HCT116 (cell line): ENCODE measurements around the gene CAPN15. TPM values are rescaled to one million over a fixed set of nuclear protein-coding genes. Genes with fewer than 3 reads are reported as not detected.

Experiments
- ATAC-seq: fragments of 200-7000 bp; cut with Tn5 transposase; 2 replicates; pipeline ENCODE4 v1.9.1; 2020; ENCODE audit warnings: mild to moderate bottlenecking, moderate library complexity
- BruUV-seq: library from RNA; stranded (reverse); fragments of 400-500 nt; replicated peaks from 2 replicates; lab custom pipeline; 2021; lab: Mats Ljungman, UMichigan
- CTCF ChIA-PET: fragments of 300-600 bp; sonication (Branson Sonifier 250); formaldehyde crosslinking; loops from one replicate; lab custom pipeline; 2021; ENCODE audit warnings: antibody characterized with exemption; lab: Charles Lee
- POLR2A ChIA-PET: fragments of 300-600, 350-600 bp; sonication (Branson Sonifier 250); formaldehyde crosslinking; loops from one replicate; lab custom pipeline; 2021; ENCODE audit warnings: antibody characterized with exemption; lab: Charles Lee
- RAD21 ChIA-PET, 2 experiments: fragments of 300-600 bp; sonication (Branson Sonifier 250); formaldehyde crosslinking; loops; one replicate each; lab custom pipeline; 2023; ENCODE audit warnings: low total read pairs in 2 of 2; ENCODE audit not compliant: uncharacterized antibody in 2 of 2, unreplicated experiment in 2 of 2, low non-redundant PET in 1 of 2; lab: Charles Lee
- DNase-seq: peaks from one replicate; pipeline ENCODE4 v3.0.0-alpha.2; 2010; ENCODE audit warnings: low read depth, low spot score
- H2AFZ ChIP-seq: fragments of 200-600 bp; shearing (Covaris generic), sonication (generic); 2 replicates; pipeline ENCODE4 v1.6.1; 2017; ENCODE audit warnings: low read depth, mixed run types, mixed read lengths, antibody characterized with exemption, low read length; ENCODE audit not compliant: poor library complexity, severe bottlenecking
- H3K27ac ChIP-seq: 2 replicates; pipeline ENCODE4 v1.5.1; 2012; ENCODE audit warnings: low read depth, low read length
- H3K27me3 ChIP-seq: fragments of 200-600 bp; sonication (generic); 2 replicates; pipeline ENCODE4 v1.6.1; 2016; ENCODE audit warnings: mixed run types, low read length, mixed read lengths; ENCODE audit not compliant: insufficient read depth
- H3K36me3 ChIP-seq, 2 experiments: fragments of 200-500 bp in 1 of 2; fragments of 200-600 bp in 1 of 2; sonication (Bioruptor generic) in 1 of 2; sonication (generic) in 1 of 2; 2 replicates each; pipeline versions ENCODE4 v1.5.1 to v1.6.1; 2014 to 2016; ENCODE audit warnings: low read length in 2 of 2, inconsistent platforms in 1 of 2, mixed read lengths in 1 of 2, mixed run types in 1 of 2; ENCODE audit not compliant: insufficient read depth in 2 of 2, control insufficient read depth in 1 of 2
- H3K4me1 ChIP-seq, 2 experiments: fragments of 200-600 bp in 1 of 2; sonication (generic) in 1 of 2; 2 replicates each; pipeline versions ENCODE4 v1.5.1 to v1.6.1; 2012 to 2017; ENCODE audit warnings: low read length in 2 of 2, inconsistent platforms in 1 of 2, mild to moderate bottlenecking in 1 of 2, mixed read lengths in 1 of 2, mixed run types in 1 of 2, moderate library complexity in 1 of 2; ENCODE audit not compliant: insufficient read depth in 2 of 2, control insufficient read depth in 1 of 2
- H3K4me2 ChIP-seq: fragments of 200-600 bp; sonication (generic); 2 replicates; pipeline ENCODE4 v1.6.1; 2017; ENCODE audit warnings: mixed run types, low read length, mixed read lengths
- H3K4me3 ChIP-seq, 2 experiments: fragments of 200-600 bp in 1 of 2; sonication (generic) in 1 of 2; replicated peaks in 1 of 2; 2 replicates each; pipeline ENCODE4 v1.5.1; 2011 to 2016; ENCODE audit warnings: low read length in 2 of 2, control low read depth in 1 of 2, low read depth in 1 of 2, mild to moderate bottlenecking in 1 of 2, mixed read lengths in 1 of 2, mixed run types in 1 of 2
- H3K79me2 ChIP-seq: fragments of 200-600 bp; sonication (generic); 2 replicates; pipeline ENCODE4 v1.6.1; 2017; ENCODE audit warnings: mild to moderate bottlenecking, mixed run types, low read length, moderate library complexity, mixed read lengths; ENCODE audit not compliant: insufficient read depth
- H3K9ac ChIP-seq: fragments of 200-600 bp; sonication (generic); 2 replicates; pipeline ENCODE4 v1.6.1; 2016; ENCODE audit warnings: low read length, mixed read lengths
- H3K9me2 ChIP-seq: fragments of 200-600 bp; sonication (generic), shearing (Covaris generic); 2 replicates; pipeline ENCODE4 v1.6.1; 2017; ENCODE audit warnings: mixed run types, mild to moderate bottlenecking, moderate library complexity; ENCODE audit not compliant: insufficient read depth
- H3K9me3 ChIP-seq, 2 experiments: fragments of 200-500 bp in 1 of 2; fragments of 200-600 bp in 1 of 2; sonication (Bioruptor generic) in 1 of 2; sonication (generic) in 1 of 2; 2 replicates each; pipeline ENCODE4 v1.6.1; 2014 to 2017; ENCODE audit warnings: low read length in 2 of 2, mixed read lengths in 2 of 2, inconsistent platforms in 1 of 2, low read depth in 1 of 2, mild to moderate bottlenecking in 1 of 2, mixed run types in 1 of 2, moderate library complexity in 1 of 2; ENCODE audit not compliant: control insufficient read depth in 1 of 2, insufficient read depth in 1 of 2
- H4K20me1 ChIP-seq: fragments of 200-600 bp; sonication (generic), shearing (Covaris generic); 2 replicates; pipeline ENCODE4 v1.6.1; 2017; ENCODE audit warnings: mixed run types, mild to moderate bottlenecking, moderate library complexity; ENCODE audit not compliant: insufficient read depth
- REST ChIP-seq: IDR thresholded peaks from 2 replicates; pipeline ENCODE4 v1.6.1; 2012; ENCODE audit warnings: low read depth
- TCF7L2 ChIP-seq: IDR thresholded peaks from 2 replicates; pipeline ENCODE4 v1.7.0; 2011; ENCODE audit warnings: borderline replicate concordance, inconsistent platforms; ENCODE audit not compliant: insufficient read depth, insufficient read length; ENCODE audit errors: extremely low read depth
- ZFX ChIP-seq: fragments of 450-650 bp; IDR thresholded peaks from 2 replicates; pipeline ENCODE4 v1.6.1; 2017
- intact Hi-C: fragments of 100-400 bp; cut with micrococcal nuclease; formaldehyde crosslinking; loops from 2 replicates; pipeline ENCODE4 v1.10.0; 2022
- total RNA-seq: library from RNA; stranded (reverse); gene quantifications from one replicate; pipeline ENCODE4 v1.2.1, GENCODE V29; 2021; ENCODE audit not compliant: unreplicated experiment

Gene CAPN15
- total RNA-seq, 1 experiment from 2014 or later = 39.0 TPM

GRCh38 chr16:529012-529575 is 1.6 kb downstream of the CAPN15 start:
- Histone ChIP-seq H3K36me3 (peaks cover 0 to 6% of the 10 kb centered on the region in 2 experiments; a peak in 1 of 4 replicates), H3K4me1 (peaks cover 19 to 41% of the 10 kb centered on the region in 2 experiments), H3K9ac (peak overlapping the region; percentile 84), H3K4me3 (peak overlapping the region; percentile 62 to 70), H2AFZ (no peak overlapping the region), H3K79me2 (peaks cover 65% of the 10 kb centered on the region), H3K9me2 (no peaks in the 10 kb centered on the region), H3K9me3 (no peaks in the 10 kb centered on the region), H3K4me2 (peak overlapping the region; percentile 77), H3K27me3 (no peaks in the 10 kb centered on the region)
- intact Hi-C loops = no loop called here
- ChIA-PET RAD21 (no interaction called here), CTCF (no interaction called here), POLR2A (no interaction called here)
- DNase-seq = no peak
- no TSS peak for BruUV-seq
- TF ChIP-seq TCF7L2 = no peak
- no peak for TF ChIP-seq ZFX
- TF ChIP-seq REST = no peak
- TF ChIP-seq, all 23 proteins: peak for 0
- no peak for ATAC-seq
- H3K27ac ChIP-seq = peak overlapping the region; percentile 91
- H4K20me1 ChIP-seq = no peaks in the 10 kb centered on the region
